ENCODE data around the gene THBD.

THBD gene

DNA sequence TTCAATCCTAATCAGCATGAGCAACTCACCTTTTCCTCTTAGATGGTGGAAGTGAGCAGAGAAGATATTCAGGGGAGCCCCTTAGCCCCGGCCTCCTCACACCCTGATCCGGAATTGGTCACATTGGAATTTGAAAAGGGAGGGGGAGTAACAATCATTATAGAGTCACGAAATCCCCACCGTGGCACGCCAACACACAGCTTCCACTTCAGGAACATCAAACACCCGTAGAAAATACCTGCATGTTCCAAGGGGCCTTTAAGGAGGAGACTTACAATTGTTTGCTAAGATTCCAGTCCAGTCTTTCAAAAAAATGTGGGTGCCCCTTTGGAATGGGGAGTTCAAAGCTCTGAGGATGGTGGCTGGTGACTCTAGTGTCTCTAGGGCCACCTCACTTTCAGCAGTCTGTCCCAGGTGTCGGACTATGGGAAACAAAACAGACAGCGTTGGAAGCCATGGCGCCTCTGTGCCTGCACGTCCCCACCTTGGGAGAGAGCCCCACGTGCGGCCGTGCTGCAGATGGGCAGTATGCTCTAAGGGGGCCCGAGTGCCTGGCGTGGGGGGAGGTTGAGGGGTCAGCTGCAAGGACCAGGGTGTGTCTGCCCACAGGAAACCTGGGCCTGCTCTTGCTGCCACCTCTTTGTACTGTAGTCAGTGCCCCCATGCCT, 34.2 kb upstream of the THBD start:
- Histone ChIP-seq H2AFZ (ENCODE audit: insufficient read depth, low read length, poor library complexity) (no peak overlapping the region), H3K9ac (ENCODE audit: low read length) (no peak overlapping the region), H3K79me1 (ENCODE audit: low read length) (no peaks in the 10 kb centered on the region), H3K79me2 (ENCODE audit: control insufficient read depth, insufficient read depth, low read length, poor library complexity) (no peaks in the 10 kb centered on the region), H3K4me3 (ENCODE audit: low read depth, low read length) (no peak overlapping the region), H3K4me2 (ENCODE audit: low read length) (no peak overlapping the region), H3K36me3 (ENCODE audit: control insufficient read depth in 1 of 2, insufficient read depth in 2 of 2, low read length in 2 of 2) (no peaks in the 10 kb centered on the region), H3K27ac (ENCODE audit: low read depth, low read length) (no peak overlapping the region), H3K4ac (ENCODE audit: low read depth, low read length) (no peak overlapping the region), H2BK12ac (ENCODE audit: low read length) (no peak overlapping the region), H3K9me3 (ENCODE audit: insufficient read depth, low read depth, low read length) (no peaks in the 10 kb centered on the region), H2BK5ac (ENCODE audit: low read depth, low read length, poor library complexity) (no peak overlapping the region), H3K14ac (ENCODE audit: low read length) (no peak overlapping the region), H3K18ac (ENCODE audit: low read length) (no peak overlapping the region), H2BK120ac (ENCODE audit: insufficient read depth, low read length, poor library complexity) (no peak overlapping the region), H3K23ac (ENCODE audit: low read length) (no peak overlapping the region), H3K4me1 (ENCODE audit: control insufficient read depth in 1 of 2, insufficient read depth in 2 of 2, low read length in 2 of 2) (no peaks in the 10 kb centered on the region), H4K12ac (ENCODE audit: low read depth, low read length) (no peak overlapping the region), H3K27me3 (ENCODE audit: insufficient read depth, low read length) (no peaks in the 10 kb centered on the region), H4K91ac (ENCODE audit: low read depth, low read length) (no peak overlapping the region), H4K8ac (ENCODE audit: low read depth, low read length) (no peak overlapping the region), H2AK5ac (ENCODE audit: low read length) (no peak overlapping the region)
- no peak for DNase-seq
- no CpG with 5 or more reads among the region's 15 CpGs for WGBS (ENCODE audit: extremely low coverage, insufficient coverage, insufficient read length)

- Histone ChIP-seq H3K4me3 (ENCODE audit: low read depth, low read length) (no peak overlapping the region), H2AFZ (ENCODE audit: insufficient read depth, low read length, poor library complexity) (no peak overlapping the region), H3K9me3 (ENCODE audit: insufficient read depth, low read depth, low read length) (no peaks in the 10 kb centered on the region), H3K4me2 (ENCODE audit: low read length) (no peak overlapping the region), H3K14ac (ENCODE audit: low read length) (no peak overlapping the region), H3K18ac (ENCODE audit: low read length) (no peak overlapping the region), H3K36me3 (ENCODE audit: control insufficient read depth in 1 of 2, insufficient read depth in 2 of 2, low read length in 2 of 2) (no peaks in the 10 kb centered on the region), H2BK5ac (ENCODE audit: low read depth, low read length, poor library complexity) (no peak overlapping the region), H3K4ac (ENCODE audit: low read depth, low read length) (no peak overlapping the region), H3K4me1 (ENCODE audit: control insufficient read depth in 1 of 2, insufficient read depth in 2 of 2, low read length in 2 of 2) (no peaks in the 10 kb centered on the region), H2BK120ac (ENCODE audit: insufficient read depth, low read length, poor library complexity) (no peak overlapping the region), H3K23ac (ENCODE audit: low read length) (no peak overlapping the region), H2BK12ac (ENCODE audit: low read length) (no peak overlapping the region), H4K91ac (ENCODE audit: low read depth, low read length) (no peak overlapping the region), H3K79me1 (ENCODE audit: low read length) (no peaks in the 10 kb centered on the region), H4K12ac (ENCODE audit: low read depth, low read length) (no peak overlapping the region), H3K27ac (ENCODE audit: low read depth, low read length) (no peak overlapping the region), H2AK5ac (ENCODE audit: low read length) (no peak overlapping the region), H3K9ac (ENCODE audit: low read length) (no peak overlapping the region), H3K79me2 (ENCODE audit: control insufficient read depth, insufficient read depth, low read length, poor library complexity) (no peaks in the 10 kb centered on the region), H4K8ac (ENCODE audit: low read depth, low read length) (no peak overlapping the region), H3K27me3 (ENCODE audit: insufficient read depth, low read length) (no peaks in the 10 kb centered on the region)
- no peak for DNase-seq
- WGBS (ENCODE audit: extremely low coverage, insufficient coverage, insufficient read length): no CpG with 5 or more reads among the region's 9 CpGs
These were observed 33.5 kb upstream of the THBD start for GRCh38 chr20:23082846-23083552.

- H4K12ac ChIP-seq (ENCODE audit: low read depth, low read length): no peak overlapping the region
- no peak overlapping the region for H3K9ac ChIP-seq (ENCODE audit: low read length)
- no peak overlapping the region for H3K4me3 ChIP-seq (ENCODE audit: low read depth, low read length)
- no peak overlapping the region for H2BK5ac ChIP-seq (ENCODE audit: low read depth, low read length, poor library complexity)
- H3K23ac ChIP-seq (ENCODE audit: low read length): no peak overlapping the region
- no CpG with 5 or more reads among the region's 9 CpGs for WGBS (ENCODE audit: extremely low coverage, insufficient coverage, insufficient read length)
- no peaks in the 10 kb centered on the region for H3K79me2 ChIP-seq (ENCODE audit: control insufficient read depth, insufficient read depth, low read length, poor library complexity)
- H4K8ac ChIP-seq (ENCODE audit: low read depth, low read length): no peak overlapping the region
- H3K4me2 ChIP-seq (ENCODE audit: low read length): no peak overlapping the region
- DNase-seq: no peak
- H2AK5ac ChIP-seq (ENCODE audit: low read length): no peak overlapping the region
- H3K36me3 ChIP-seq (ENCODE audit: control insufficient read depth in 1 of 2, insufficient read depth in 2 of 2, low read length in 2 of 2): no peaks in the 10 kb centered on the region
- H2BK12ac ChIP-seq (ENCODE audit: low read length): no peak overlapping the region
- H3K4ac ChIP-seq (ENCODE audit: low read depth, low read length): no peak overlapping the region
- no peaks in the 10 kb centered on the region for H3K79me1 ChIP-seq (ENCODE audit: low read length)
- no peak overlapping the region for H3K18ac ChIP-seq (ENCODE audit: low read length)
- no peak overlapping the region for H3K27ac ChIP-seq (ENCODE audit: low read depth, low read length)
- no peak overlapping the region for H2BK120ac ChIP-seq (ENCODE audit: insufficient read depth, low read length, poor library complexity)
- H4K91ac ChIP-seq (ENCODE audit: low read depth, low read length): no peak overlapping the region
- no peaks in the 10 kb centered on the region for H3K27me3 ChIP-seq (ENCODE audit: insufficient read depth, low read length)
- H3K4me1 ChIP-seq (ENCODE audit: control insufficient read depth in 1 of 2, insufficient read depth in 2 of 2, low read length in 2 of 2): no peaks in the 10 kb centered on the region
- no peak overlapping the region for H2AFZ ChIP-seq (ENCODE audit: insufficient read depth, low read length, poor library complexity)
- H3K9me3 ChIP-seq (ENCODE audit: insufficient read depth, low read depth, low read length): no peaks in the 10 kb centered on the region
- no peak overlapping the region for H3K14ac ChIP-seq (ENCODE audit: low read length)
These were observed 31.9 kb upstream of the THBD start for GRCh38 chr20:23081263-23081819.

GRCh38 chr20:23080521-23080920, 31.0 kb upstream of the THBD start:
- no peak overlapping the region for H3K18ac ChIP-seq (ENCODE audit: low read length)
- no peaks in the 10 kb centered on the region for H3K4me1 ChIP-seq (ENCODE audit: control insufficient read depth in 1 of 2, insufficient read depth in 2 of 2, low read length in 2 of 2)
- no peaks in the 10 kb centered on the region for H3K36me3 ChIP-seq (ENCODE audit: control insufficient read depth in 1 of 2, insufficient read depth in 2 of 2, low read length in 2 of 2)
- H2BK12ac ChIP-seq (ENCODE audit: low read length): no peak overlapping the region
- no peak overlapping the region for H3K27ac ChIP-seq (ENCODE audit: low read depth, low read length)
- DNase-seq: no peak
- no peak overlapping the region for H4K12ac ChIP-seq (ENCODE audit: low read depth, low read length)
- H2BK120ac ChIP-seq (ENCODE audit: insufficient read depth, low read length, poor library complexity): no peak overlapping the region
- no peaks in the 10 kb centered on the region for H3K79me1 ChIP-seq (ENCODE audit: low read length)
- no peak overlapping the region for H3K4me2 ChIP-seq (ENCODE audit: low read length)
- H3K9ac ChIP-seq (ENCODE audit: low read length): no peak overlapping the region
- no peak overlapping the region for H3K4me3 ChIP-seq (ENCODE audit: low read depth, low read length)
- no peak overlapping the region for H2AFZ ChIP-seq (ENCODE audit: insufficient read depth, low read length, poor library complexity)
- no CpG with 5 or more reads among the region's 10 CpGs for WGBS (ENCODE audit: extremely low coverage, insufficient coverage, insufficient read length)
- H3K14ac ChIP-seq (ENCODE audit: low read length): no peak overlapping the region
- H3K4ac ChIP-seq (ENCODE audit: low read depth, low read length): no peak overlapping the region
- H3K79me2 ChIP-seq (ENCODE audit: control insufficient read depth, insufficient read depth, low read length, poor library complexity): no peaks in the 10 kb centered on the region
- H2BK5ac ChIP-seq (ENCODE audit: low read depth, low read length, poor library complexity): no peak overlapping the region
- no peak overlapping the region for H2AK5ac ChIP-seq (ENCODE audit: low read length)
- H3K23ac ChIP-seq (ENCODE audit: low read length): no peak overlapping the region
- no peaks in the 10 kb centered on the region for H3K27me3 ChIP-seq (ENCODE audit: insufficient read depth, low read length)
- no peaks in the 10 kb centered on the region for H3K9me3 ChIP-seq (ENCODE audit: insufficient read depth, low read depth, low read length)
- no peak overlapping the region for H4K91ac ChIP-seq (ENCODE audit: low read depth, low read length)
- no peak overlapping the region for H4K8ac ChIP-seq (ENCODE audit: low read depth, low read length)
